C4-2B (cell line): ENCODE data around the gene LRRC32.

Experiments
- ZFX ChIP-seq: fragments of 450-650 bp; IDR thresholded peaks from 2 replicates; pipeline ENCODE4 v1.6.1; 2017
- TF ChIP-seq, protein P1 (sequence below): fragments of 450-650 bp; conservative IDR thresholded peaks from 2 replicates; pipeline ENCODE4 v1.5.1; 2017; ENCODE audit warnings: mild to moderate bottlenecking

DNA sequence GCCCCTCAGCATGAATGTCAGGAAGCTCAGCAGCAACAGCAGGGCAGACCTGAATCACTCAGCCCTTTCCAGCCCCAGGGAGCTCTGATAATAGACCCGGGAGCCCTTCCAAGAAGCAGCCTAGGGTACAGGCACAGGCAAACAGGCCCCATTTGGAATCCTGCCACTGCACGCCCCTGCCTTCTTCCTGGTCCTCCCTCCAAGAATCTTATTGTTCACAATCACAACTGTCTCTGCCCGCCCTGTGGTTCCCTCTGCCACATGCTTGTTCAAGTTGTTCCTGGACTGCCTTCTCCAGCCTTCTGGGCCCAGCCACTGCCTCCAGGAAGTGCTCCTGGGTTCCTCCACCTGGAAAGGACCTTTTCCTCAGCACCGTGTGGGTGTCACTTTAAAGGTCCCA, 54.6 kb downstream of the LRRC32 start:
- TF ChIP-seq, protein P1, sequence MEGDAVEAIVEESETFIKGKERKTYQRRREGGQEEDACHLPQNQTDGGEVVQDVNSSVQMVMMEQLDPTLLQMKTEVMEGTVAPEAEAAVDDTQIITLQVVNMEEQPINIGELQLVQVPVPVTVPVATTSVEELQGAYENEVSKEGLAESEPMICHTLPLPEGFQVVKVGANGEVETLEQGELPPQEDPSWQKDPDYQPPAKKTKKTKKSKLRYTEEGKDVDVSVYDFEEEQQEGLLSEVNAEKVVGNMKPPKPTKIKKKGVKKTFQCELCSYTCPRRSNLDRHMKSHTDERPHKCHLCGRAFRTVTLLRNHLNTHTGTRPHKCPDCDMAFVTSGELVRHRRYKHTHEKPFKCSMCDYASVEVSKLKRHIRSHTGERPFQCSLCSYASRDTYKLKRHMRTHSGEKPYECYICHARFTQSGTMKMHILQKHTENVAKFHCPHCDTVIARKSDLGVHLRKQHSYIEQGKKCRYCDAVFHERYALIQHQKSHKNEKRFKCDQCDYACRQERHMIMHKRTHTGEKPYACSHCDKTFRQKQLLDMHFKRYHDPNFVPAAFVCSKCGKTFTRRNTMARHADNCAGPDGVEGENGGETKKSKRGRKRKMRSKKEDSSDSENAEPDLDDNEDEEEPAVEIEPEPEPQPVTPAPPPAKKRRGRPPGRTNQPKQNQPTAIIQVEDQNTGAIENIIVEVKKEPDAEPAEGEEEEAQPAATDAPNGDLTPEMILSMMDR, result no peak
- no peak for TF ChIP-seq ZFX
